ENCODE measurements around the gene GRID1. TPM values are rescaled to one million over a fixed set of nuclear protein-coding genes. Genes with fewer than 3 reads are reported as not detected.

The GRID1 gene
- polyA plus RNA-seq, 1 experiment, result 0.49 TPM

GRCh38 chr10:86340176-86340990 is 26.2 kb downstream of the GRID1 start:
- CTCF ChIA-PET, result no interaction called here
- no peak for TF ChIP-seq CTCF (IDR thresholded peaks at IDR 0.05; ENCODE audit: insufficient read depth, low read depth, low read length)
- no peak for DNase-seq (ENCODE audit: low read depth)
- POLR2A ChIA-PET, result no interaction called here
- no peaks in the 10 kb centered on the region for H3K27me3 ChIP-seq (ENCODE audit: control insufficient read depth, insufficient read depth, low read length)
- H3K4me3 ChIP-seq (ENCODE audit: low read depth, low read length), result no peak overlapping the region
- H3K36me3 ChIP-seq (ENCODE audit: control insufficient read depth, insufficient read depth, low read length), result no peaks in the 10 kb centered on the region

- no peak for DNase-seq (ENCODE audit: low read depth)
- POLR2A ChIA-PET, result no interaction called here
These were observed 27.2 kb downstream of the GRID1 start for GRCh38 chr10:86339226-86339865.

GRCh38 chr10:86337121-86337601 is 29.4 kb downstream of the GRID1 start:
- Histone ChIP-seq H3K27me3 (ENCODE audit: control insufficient read depth, insufficient read depth, low read length) (no peaks in the 10 kb centered on the region), H3K36me3 (ENCODE audit: control insufficient read depth, insufficient read depth, low read length) (no peaks in the 10 kb centered on the region), H3K4me3 (ENCODE audit: low read depth, low read length) (no peak overlapping the region)
- POLR2A ChIA-PET, result no interaction called here
- no peak for TF ChIP-seq CTCF (IDR thresholded peaks at IDR 0.05; ENCODE audit: insufficient read depth, low read depth, low read length)
- DNase-seq (ENCODE audit: low read depth), result no peak
- CTCF ChIA-PET, result no interaction called here

More at GRCh38 chr10:86339226-86339865, 27.2 kb downstream of the GRID1 start:
- H3K36me3 ChIP-seq (ENCODE audit: control insufficient read depth, insufficient read depth, low read length), result no peaks in the 10 kb centered on the region
- TF ChIP-seq CTCF (IDR thresholded peaks at IDR 0.05; ENCODE audit: insufficient read depth, low read depth, low read length), result no peak
- no peaks in the 10 kb centered on the region for H3K27me3 ChIP-seq (ENCODE audit: control insufficient read depth, insufficient read depth, low read length)
- H3K4me3 ChIP-seq (ENCODE audit: low read depth, low read length), result no peak overlapping the region
- CTCF ChIA-PET, result no interaction called here

GRCh38 chr10:86336341-86336740 is 30.3 kb downstream of the GRID1 start:
- TF ChIP-seq CTCF (IDR thresholded peaks at IDR 0.05; ENCODE audit: insufficient read depth, low read depth, low read length), result no peak

GRCh38 chr10:86335831-86336230 is 30.8 kb downstream of the GRID1 start:
- ChIA-PET POLR2A (no interaction called here), CTCF (no interaction called here)
- no peak for DNase-seq (ENCODE audit: low read depth)
- H3K4me3 ChIP-seq (ENCODE audit: low read depth, low read length), result no peak overlapping the region
- H3K36me3 ChIP-seq (ENCODE audit: control insufficient read depth, insufficient read depth, low read length), result no peaks in the 10 kb centered on the region
- no peaks in the 10 kb centered on the region for H3K27me3 ChIP-seq (ENCODE audit: control insufficient read depth, insufficient read depth, low read length)
- no peak for TF ChIP-seq CTCF (IDR thresholded peaks at IDR 0.05; ENCODE audit: insufficient read depth, low read depth, low read length)

More at GRCh38 chr10:86336341-86336740, 30.3 kb downstream of the GRID1 start:
- Histone ChIP-seq H3K27me3 (ENCODE audit: control insufficient read depth, insufficient read depth, low read length) (no peaks in the 10 kb centered on the region), H3K4me3 (ENCODE audit: low read depth, low read length) (no peak overlapping the region), H3K36me3 (ENCODE audit: control insufficient read depth, insufficient read depth, low read length) (no peaks in the 10 kb centered on the region)
- ChIA-PET POLR2A (no interaction called here), CTCF (no interaction called here)
- DNase-seq (ENCODE audit: low read depth), result no peak
